NCI-H345 (cell line): ENCODE data around the gene IL24.

Experiments used
- DNase-seq: peaks from one replicate; lab custom pipeline; 2025; lab: John Stamatoyannopoulos, UW

The IL24 gene

GRCh38 chr1:206925106-206925736, 28.0 kb downstream of the IL24 start:
- no peak for DNase-seq

- DNase-seq, result no peak
These were observed 29.0 kb downstream of the IL24 start for GRCh38 chr1:206926286-206926685.

- DNase-seq, result no peak
These were observed 32.3 kb downstream of the IL24 start for GRCh38 chr1:206929524-206929923.

- DNase-seq, result no peak
These were observed 33.1 kb downstream of the IL24 start for GRCh38 chr1:206930210-206930798.

- no peak for DNase-seq
These were observed 34.5 kb downstream of the IL24 start for GRCh38 chr1:206931709-206932108.

- DNase-seq, result no peak
These were observed 34.9 kb downstream of the IL24 start for GRCh38 chr1:206932177-206932576.

- no peak for DNase-seq
These were observed 36.2 kb downstream of the IL24 start for GRCh38 chr1:206933333-206933945.

GRCh38 chr1:206935491-206936067, 38.3 kb downstream of the IL24 start:
- DNase-seq, result no peak

- DNase-seq, result no peak
These were observed 40.2 kb downstream of the IL24 start for GRCh38 chr1:206937425-206937824.

- no peak for DNase-seq
These were observed 41.9 kb downstream of the IL24 start for GRCh38 chr1:206939131-206939530.

- no peak for DNase-seq
These were observed 42.8 kb downstream of the IL24 start for GRCh38 chr1:206939841-206940587.

- no peak for DNase-seq
These were observed 43.3 kb downstream of the IL24 start for GRCh38 chr1:206940588-206940936.

- DNase-seq, result no peak
These were observed 44.6 kb downstream of the IL24 start for GRCh38 chr1:206941766-206942418.

- DNase-seq, result no peak
These were observed 47.5 kb downstream of the IL24 start for GRCh38 chr1:206944703-206945102.

GRCh38 chr1:206945779-206946178, 48.5 kb downstream of the IL24 start:
- no peak for DNase-seq

GRCh38 chr1:206946261-206946660, 49.0 kb downstream of the IL24 start, which contains the start of gene PIGR:
Gene PIGR, minus strand, starts transcription at chr1:206946466. Its CDS starts 5,935 bp downstream, at chr1:206940531.
- no peak for DNase-seq

- no peak for DNase-seq
These were observed 50.0 kb downstream of the IL24 start for GRCh38 chr1:206947255-206947654.

- DNase-seq, result no peak
These were observed 52.0 kb downstream of the IL24 start for GRCh38 chr1:206949208-206949607.

GRCh38 chr1:206949641-206950040, 52.4 kb downstream of the IL24 start:
- DNase-seq, result no peak

- DNase-seq, result no peak
These were observed 54.3 kb downstream of the IL24 start for GRCh38 chr1:206951318-206952100.

GRCh38 chr1:206952171-206952570, 54.9 kb downstream of the IL24 start:
- no peak for DNase-seq
